GM21390 (cell line): Measurements from ENCODE around the gene IL4I1.
"Not testable (repeated sequence)": the region's sequence is repeated elsewhere in the genome, so short reads cannot be mapped to it uniquely, and the experiment has no call there.

Source experiments
- ATAC-seq: cut with Tn5 transposase; IDR thresholded peaks from one replicate; pipeline ENCODE4 v1.9.1; 2021; ENCODE audit not compliant: unreplicated experiment

IL4I1 gene, protein sequence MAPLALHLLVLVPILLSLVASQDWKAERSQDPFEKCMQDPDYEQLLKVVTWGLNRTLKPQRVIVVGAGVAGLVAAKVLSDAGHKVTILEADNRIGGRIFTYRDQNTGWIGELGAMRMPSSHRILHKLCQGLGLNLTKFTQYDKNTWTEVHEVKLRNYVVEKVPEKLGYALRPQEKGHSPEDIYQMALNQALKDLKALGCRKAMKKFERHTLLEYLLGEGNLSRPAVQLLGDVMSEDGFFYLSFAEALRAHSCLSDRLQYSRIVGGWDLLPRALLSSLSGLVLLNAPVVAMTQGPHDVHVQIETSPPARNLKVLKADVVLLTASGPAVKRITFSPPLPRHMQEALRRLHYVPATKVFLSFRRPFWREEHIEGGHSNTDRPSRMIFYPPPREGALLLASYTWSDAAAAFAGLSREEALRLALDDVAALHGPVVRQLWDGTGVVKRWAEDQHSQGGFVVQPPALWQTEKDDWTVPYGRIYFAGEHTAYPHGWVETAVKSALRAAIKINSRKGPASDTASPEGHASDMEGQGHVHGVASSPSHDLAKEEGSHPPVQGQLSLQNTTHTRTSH

GRCh38 chr19:49896863-49897621 is at the start of gene IL4I1:
Gene IL4I1 (minus strand): TSS chr19:49896887. CDS start chr19:49896160, 727 bp downstream.
- no peak for ATAC-seq

DNA sequence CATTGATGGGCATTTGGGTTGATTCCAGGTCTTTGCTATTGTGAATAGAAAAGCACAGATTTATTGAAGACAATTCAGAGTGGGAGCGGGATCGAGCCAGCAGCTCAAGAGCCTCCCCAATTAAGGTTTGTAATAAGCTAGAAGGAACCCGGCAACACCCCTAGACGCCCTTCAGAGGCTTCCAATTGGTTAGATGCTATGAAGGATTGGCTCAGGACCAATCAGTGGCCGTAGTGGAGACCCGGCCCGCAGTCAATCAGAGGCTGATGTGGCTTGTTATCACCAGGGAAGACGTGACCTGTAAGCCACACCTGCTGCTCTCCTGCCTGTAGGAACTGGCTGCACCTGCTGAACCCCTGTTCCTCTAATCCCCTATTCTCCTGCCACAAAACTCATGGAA is 49.7 kb upstream of the IL4I1 start:
- no peak for ATAC-seq

DNA sequence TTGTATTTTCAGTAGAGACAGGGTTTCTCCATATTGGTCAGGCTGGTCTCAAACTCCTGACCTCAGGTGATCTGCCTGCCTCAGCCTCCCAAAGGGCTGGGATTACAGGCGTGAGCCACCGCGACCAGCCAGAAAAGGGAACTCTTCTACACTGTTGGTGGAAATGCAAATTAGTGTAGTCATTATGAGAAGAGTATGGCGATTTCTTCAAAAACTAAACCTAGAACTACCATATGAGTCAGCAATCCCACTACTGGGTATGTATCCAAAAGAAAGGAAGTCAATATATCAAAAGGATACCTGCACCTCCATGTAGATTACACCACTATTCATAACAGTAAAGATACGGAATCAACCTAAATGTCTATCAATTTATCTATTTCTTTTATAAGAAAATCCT is 47.9 kb upstream of the IL4I1 start:
- not testable (repeated sequence) for ATAC-seq

- no peak for ATAC-seq
Measured at GRCh38 chr19:49940482-49940791, 43.8 kb upstream of the IL4I1 start.

DNA sequence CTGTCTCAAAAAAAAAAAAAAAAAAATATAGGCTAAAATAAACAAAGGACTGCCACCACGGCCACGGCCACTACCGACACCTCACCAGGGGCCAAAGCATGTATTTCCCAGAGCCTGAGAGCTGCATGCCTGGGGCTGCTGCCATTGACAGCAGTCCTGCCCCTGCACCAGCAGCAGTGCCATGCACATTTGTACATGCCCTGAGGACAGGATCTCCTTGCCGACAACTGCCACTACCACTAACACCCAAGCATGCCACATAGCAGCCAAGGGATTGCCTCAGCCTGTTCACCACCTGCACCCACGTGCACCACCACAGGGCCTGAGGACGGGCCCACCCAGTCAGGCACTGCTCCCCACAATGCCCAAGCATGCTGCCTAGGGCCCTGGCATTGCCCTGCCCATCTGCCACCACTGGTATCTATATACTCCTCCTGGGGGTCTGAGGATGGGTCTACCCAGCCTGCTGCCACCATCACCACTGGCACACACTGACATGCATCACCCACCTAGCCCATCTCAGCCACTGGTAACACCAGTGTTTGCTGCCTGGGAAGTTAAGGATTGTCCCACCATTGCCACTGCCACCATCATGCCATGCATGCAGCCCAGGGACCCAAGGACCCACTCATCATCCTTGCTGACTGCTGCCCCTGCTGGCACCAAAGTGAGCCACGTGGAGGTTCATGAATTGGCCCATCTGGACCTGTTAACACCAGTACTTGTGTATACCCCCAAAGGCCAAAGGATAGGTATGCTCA is 43.2 kb upstream of the IL4I1 start:
- no peak for ATAC-seq

DNA sequence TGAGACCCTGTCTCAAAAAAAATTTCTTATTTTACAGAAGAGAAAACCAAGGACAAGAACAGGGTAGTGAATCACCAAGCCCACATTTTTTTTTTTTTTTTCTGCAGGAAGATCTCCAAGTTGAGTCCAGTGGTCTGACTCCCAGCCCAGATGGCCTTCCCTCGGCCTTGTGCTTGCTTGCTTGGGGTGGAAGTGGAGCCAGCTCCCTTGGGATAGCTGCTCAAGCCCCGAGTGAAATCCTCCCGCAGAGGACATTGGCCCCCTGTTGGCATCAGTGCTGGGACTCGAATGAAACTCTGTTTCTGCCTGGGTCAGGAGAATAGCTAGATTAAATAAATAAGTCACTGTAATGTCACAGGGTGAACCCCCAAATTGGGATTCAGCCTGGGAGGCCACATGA is 42.0 kb upstream of the IL4I1 start:
- no peak for ATAC-seq

DNA sequence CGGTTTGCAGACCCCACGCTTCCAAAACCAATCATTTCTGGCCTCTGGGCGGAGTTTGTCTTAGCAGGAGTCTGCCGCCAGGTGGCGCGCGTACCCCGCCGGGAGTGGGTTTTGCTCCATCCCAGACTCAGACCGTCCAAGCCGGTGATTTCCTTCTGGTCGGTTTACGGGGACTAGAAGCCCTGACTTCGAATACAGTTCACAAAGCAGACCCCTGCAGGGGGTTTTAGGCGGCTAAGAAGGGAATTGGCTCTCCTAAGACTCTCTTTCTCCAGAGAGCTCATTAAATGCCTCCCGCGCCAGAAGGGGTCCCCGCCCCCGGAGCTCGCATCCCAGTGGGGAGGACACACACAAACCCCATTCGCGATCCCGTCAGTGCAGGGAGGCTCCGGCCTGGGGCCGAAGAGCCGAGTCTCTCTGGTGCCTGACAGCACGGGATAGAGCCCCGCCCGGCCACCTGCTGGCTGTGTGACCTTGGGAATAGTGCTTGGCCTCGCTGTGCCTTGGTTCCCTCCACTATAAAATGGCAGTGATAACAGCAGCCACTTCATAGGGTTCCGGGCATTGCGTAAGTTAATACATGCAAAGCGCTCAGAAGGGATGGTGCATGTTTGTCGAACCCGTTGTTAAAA is 41.2 kb upstream of the IL4I1 start:
- ATAC-seq, result no peak

DNA sequence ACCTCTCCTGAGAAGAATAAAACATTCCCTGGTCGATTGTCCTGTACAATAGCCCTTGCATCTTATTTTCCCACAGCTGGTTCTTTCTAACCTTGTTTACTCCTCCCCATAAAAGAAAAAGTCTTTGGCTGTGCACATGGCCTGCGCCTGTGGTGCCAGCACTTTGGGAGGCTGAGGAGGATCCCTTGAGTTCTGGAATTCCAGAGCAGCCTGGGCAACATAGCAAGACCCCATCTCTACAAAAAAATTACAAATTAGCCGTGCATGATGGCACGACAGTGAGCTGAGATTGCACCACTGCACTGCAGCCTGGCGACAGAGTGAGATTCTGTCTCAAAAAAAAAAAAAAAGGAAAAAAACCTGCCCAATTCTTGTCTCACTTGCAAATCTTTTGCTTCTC is 39.9 kb upstream of the IL4I1 start:
- ATAC-seq, result no peak

GRCh38 chr19:49933643-49934042 is 37.0 kb upstream of the IL4I1 start:
- ATAC-seq, result no peak

- ATAC-seq, result no peak
Measured at GRCh38 chr19:49932731-49933131, 36.0 kb upstream of the IL4I1 start.

DNA sequence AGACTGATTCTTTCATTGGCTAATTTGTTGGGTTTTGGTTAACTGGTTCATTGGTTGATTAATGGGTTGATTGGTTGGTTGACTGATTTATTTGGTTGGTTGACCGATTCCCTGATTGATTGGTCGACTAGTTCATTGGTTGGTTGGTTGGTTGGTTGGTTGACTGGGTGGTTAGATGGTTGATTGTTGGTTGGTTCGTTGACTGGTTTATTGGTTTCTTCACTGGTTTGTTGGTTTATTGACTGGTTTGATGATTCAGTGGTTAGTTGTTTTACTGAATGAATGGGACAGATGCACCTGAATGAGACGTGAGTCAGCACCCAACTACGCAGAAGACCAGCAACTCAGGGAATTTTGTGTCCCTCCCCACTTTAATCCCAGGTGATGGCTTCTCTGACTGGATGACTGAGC is 35.4 kb upstream of the IL4I1 start:
- ATAC-seq, result no peak

- no peak for ATAC-seq
Measured at GRCh38 chr19:49931293-49932040, 34.8 kb upstream of the IL4I1 start.

DNA sequence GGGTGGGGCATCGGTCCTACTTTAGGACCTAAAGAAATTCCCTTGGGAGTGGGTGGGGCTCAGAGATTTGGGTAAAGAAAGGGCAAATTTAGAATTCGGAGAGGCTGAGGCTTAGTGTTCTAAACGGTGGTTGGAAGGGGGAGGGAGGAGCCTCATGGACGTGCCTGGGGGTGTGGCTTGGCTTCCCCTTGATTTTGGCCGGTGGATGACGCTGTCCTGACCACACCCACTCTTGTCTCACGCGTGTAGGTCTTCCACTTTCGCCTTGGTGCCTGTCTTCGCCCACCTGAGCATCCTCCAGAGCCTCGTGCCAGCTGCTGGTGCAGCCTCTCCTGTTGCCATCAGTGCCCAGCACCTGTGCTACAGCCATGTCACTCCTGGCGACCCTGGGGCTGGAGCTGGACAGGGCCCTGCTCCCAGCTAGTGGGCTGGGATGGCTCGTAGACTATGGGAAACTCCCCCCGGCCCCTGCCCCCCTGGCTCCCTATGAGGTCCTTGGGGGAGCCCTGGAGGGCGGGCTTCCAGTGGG is 33.9 kb upstream of the IL4I1 start:
- ATAC-seq, result no peak

DNA sequence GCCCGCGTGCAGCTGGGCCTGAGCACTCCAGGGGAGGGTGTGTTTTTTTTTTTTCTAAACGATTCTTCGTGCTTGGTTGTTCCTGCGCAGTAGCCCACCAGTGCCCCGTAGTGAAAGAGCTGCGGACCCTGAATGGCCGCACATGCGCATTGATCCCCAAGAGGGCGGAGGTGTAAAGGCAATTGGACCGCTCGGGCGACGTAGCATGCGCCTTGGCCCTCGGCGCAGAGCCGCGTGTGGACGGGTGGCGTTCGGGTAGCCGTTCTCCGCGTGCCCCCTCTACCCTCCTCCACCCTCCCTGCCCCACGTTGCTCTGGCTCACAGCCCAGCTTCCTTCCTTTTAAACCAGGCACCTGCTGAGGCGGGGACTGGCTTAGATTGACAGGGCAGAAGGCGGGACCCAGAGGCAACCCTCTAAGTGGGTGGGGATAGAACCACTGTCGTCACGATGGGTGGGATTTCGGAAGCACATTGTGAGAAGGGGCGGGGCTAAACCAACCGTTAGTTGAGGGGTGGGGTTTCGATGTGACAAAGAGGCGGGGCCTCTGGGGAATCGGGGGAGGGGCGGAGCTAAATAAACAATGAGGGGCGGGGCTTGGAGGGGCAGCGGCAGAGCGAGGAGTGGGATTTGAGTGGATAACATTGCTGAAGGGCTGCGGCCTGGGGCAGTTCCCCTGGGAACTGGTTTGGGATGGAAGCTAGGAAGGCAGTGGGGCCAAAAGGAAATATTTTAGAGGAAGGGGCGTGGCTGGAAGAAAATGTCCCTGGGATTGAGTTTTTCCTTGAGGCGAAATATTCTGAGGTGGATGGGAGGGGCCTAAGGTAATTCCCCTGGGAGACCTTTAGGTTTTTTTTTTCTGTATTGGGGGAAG is 33.2 kb upstream of the IL4I1 start:
- peak; percentile 64 for ATAC-seq

- peak; percentile 48 for ATAC-seq
Measured at GRCh38 chr19:49929121-49929610, 32.5 kb upstream of the IL4I1 start, which contains the start of the genes ATF5 and NUP62. Gene ATF5 (plus strand): TSS chr19:49929205. CDS start chr19:49930851, 1,646 bp downstream. Gene NUP62 (minus strand): TSS chr19:49929504. CDS start chr19:49909807, 19,697 bp downstream.

DNA sequence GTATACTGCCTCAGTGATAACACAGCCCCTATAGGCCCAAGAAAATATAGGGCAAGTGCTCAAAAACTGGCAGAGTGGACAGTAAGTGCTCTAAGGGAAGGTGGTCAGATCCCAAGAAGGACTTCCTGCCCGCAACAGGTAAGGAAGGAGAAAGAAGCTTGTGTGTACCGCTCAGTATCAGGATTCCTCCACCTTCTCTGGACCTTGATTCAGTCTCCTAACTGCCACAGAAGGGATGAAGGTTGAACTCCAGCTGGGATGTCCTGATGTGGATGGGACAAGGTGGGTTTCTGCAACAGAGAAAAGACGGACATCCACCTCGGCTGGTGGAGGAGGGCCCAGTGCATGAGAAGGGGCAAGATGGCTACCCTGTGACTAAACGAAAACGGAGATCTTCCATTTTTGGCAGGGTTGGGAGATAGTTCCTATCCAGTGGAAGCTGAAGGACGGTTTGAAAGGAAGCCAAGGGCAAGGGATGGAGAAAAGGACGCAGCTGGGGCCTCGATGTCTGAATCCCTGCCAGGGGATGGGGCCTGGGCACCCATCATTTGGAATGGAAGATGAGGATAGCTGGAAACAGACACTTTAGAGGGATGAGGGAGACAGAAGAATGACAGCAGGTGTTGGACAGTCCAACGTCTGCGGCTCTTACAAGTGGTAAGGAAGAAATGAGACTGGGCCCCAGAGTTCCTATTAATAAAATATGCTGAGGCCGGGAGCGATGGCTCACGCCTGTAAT is 31.0 kb upstream of the IL4I1 start:
- ATAC-seq, result no peak

GRCh38 chr19:49926515-49926914 is 29.8 kb upstream of the IL4I1 start:
- no peak for ATAC-seq

- ATAC-seq, result no peak
Measured at GRCh38 chr19:49925486-49925885, 28.8 kb upstream of the IL4I1 start.
